Neural crest cell (in vitro differentiated cells): ENCODE data around the gene IGLON5. TPM values are rescaled to one million over a fixed set of nuclear protein-coding genes. Genes with fewer than 3 reads are reported as not detected.

ENCODE experiments used
- DNase-seq: peaks from one replicate; pipeline ENCODE4 v3.0.0; 2021; ENCODE audit warnings: low read depth, mixed read lengths, low spot score
- H3K27ac Mint-ChIP-seq: one replicate; pipeline ENCODE4 v1.8.0; 2021; ENCODE audit warnings: mild to moderate bottlenecking, mixed read lengths; ENCODE audit not compliant: unreplicated experiment
- H3K27me3 Mint-ChIP-seq: 2 replicates; pipeline ENCODE4 v1.8.0; 2021; ENCODE audit warnings: low read depth, mild to moderate bottlenecking, mixed read lengths
- H3K36me3 Mint-ChIP-seq: 2 replicates; pipeline ENCODE4 v1.8.0; 2021; ENCODE audit warnings: low read depth, mild to moderate bottlenecking, mixed read lengths
- H3K4me1 Mint-ChIP-seq: 2 replicates; pipeline ENCODE4 v1.8.0; 2021; ENCODE audit warnings: mixed read lengths
- H3K4me3 Mint-ChIP-seq: one replicate; pipeline ENCODE4 v1.8.0; 2021; ENCODE audit warnings: mild to moderate bottlenecking, mixed read lengths
- H3K9me3 Mint-ChIP-seq: 2 replicates; pipeline ENCODE4 v1.8.0; 2021; ENCODE audit warnings: mixed read lengths
- CTCF ChIP-seq: fragments of 200-600 bp; sonication (generic); conservative IDR thresholded peaks from 2 replicates; pipeline ENCODE4 v1.5.0; 2021; ENCODE audit warnings: antibody characterized with exemption, mild to moderate bottlenecking
- total RNA-seq: library from RNA; stranded (reverse); gene quantifications from 2 replicates; pipeline ENCODE4 v1.2.1, GENCODE V29; 2021

The IGLON5 gene
- total RNA-seq, 1 donor from 2014 or later, result 17.4 TPM

- H3K9me3 Mint-ChIP-seq, result peaks cover 4% of the 10 kb centered on the region
- TF ChIP-seq CTCF, result no peak
- peaks cover 13% of the 10 kb centered on the region for H3K4me1 Mint-ChIP-seq
- peaks cover 3% of the 10 kb centered on the region for H3K36me3 Mint-ChIP-seq
- no peak for DNase-seq
- H3K27me3 Mint-ChIP-seq, result peaks cover 26% of the 10 kb centered on the region
- no peak overlapping the region for H3K27ac Mint-ChIP-seq
- no peak overlapping the region for H3K4me3 Mint-ChIP-seq
Measured at GRCh38 chr19:51317376-51317775, 5.9 kb downstream of the IGLON5 start.

DNA sequence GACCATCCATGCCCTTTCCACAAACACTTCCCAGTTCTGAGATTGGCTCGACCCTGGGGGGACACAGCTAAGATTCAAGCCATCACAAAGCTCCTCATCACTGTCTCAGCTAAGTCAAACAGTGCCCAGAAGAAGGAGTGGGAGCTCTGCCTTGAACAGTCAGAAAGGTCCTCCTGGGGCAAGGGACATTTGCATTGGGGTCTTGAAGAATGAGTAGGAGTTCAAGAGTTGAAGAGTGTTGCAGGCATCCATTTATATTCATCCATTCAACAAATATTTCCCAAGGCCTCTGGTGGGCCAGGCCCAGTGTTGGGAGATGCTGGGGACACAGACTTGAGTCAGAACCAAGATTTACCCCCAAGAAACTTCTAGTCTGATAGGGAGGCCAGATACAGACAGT lies 6.5 kb downstream of the IGLON5 start:
- H3K4me3 Mint-ChIP-seq, result no peak overlapping the region
- no peak for DNase-seq
- peaks cover 11% of the 10 kb centered on the region for H3K4me1 Mint-ChIP-seq
- peaks cover 26% of the 10 kb centered on the region for H3K27me3 Mint-ChIP-seq
- no peak overlapping the region for H3K27ac Mint-ChIP-seq
- peaks cover 4% of the 10 kb centered on the region for H3K9me3 Mint-ChIP-seq
- peaks cover 3% of the 10 kb centered on the region for H3K36me3 Mint-ChIP-seq
- TF ChIP-seq CTCF, result no peak

GRCh38 chr19:51318687-51319648 lies 7.5 kb downstream of the IGLON5 start:
- H3K4me1 Mint-ChIP-seq, result peaks cover 6% of the 10 kb centered on the region
- peak overlapping the region; percentile 51 for H3K27ac Mint-ChIP-seq

DNA sequence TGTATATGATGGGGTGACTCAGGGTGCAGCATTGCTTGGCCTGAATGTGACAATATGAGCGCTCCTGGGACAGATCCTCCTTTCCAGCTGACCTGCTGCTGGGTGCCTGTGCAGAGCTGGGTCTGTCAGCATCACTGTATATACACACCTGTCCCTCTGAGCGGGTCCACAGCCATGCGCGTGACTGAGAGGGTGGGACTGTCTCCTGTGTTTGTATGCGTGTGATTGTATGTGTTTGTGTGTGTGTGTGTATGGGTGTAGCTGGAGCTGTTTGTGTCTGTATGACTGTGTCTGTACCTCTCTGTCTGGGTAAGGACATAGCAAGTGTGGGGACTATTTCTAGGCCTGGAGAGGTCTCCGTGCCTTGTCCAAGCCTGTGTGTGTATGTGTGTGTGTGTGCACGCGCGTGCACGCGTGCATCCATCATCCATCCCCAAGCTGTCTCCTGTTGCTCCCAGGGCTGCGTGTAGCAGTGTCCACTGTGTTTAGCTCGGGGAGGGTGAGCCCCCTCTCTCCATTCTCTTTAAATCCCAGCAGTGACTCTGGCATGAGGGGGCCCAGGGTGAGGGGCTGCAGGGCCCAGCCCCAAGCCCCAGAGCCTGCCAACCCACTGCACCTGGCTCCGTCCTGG lies 8.3 kb downstream of the IGLON5 start:
- Mint-ChIP-seq H3K27ac (no peak overlapping the region), H3K27me3 (peaks cover 15% of the 10 kb centered on the region), H3K4me3 (no peak overlapping the region), H3K4me1 (peaks cover 6% of the 10 kb centered on the region), H3K36me3 (peaks cover under 1% of the 10 kb centered on the region), H3K9me3 (peaks cover 2% of the 10 kb centered on the region)
- TF ChIP-seq CTCF, result no peak
- DNase-seq, result no peak

More at GRCh38 chr19:51318687-51319648, 7.5 kb downstream of the IGLON5 start:
- no peak for DNase-seq
- peaks cover 3% of the 10 kb centered on the region for H3K36me3 Mint-ChIP-seq
- H3K4me3 Mint-ChIP-seq, result no peak overlapping the region
- TF ChIP-seq CTCF, result no peak
- H3K9me3 Mint-ChIP-seq, result peaks cover 4% of the 10 kb centered on the region
- H3K27me3 Mint-ChIP-seq, result peaks cover 19% of the 10 kb centered on the region

DNA sequence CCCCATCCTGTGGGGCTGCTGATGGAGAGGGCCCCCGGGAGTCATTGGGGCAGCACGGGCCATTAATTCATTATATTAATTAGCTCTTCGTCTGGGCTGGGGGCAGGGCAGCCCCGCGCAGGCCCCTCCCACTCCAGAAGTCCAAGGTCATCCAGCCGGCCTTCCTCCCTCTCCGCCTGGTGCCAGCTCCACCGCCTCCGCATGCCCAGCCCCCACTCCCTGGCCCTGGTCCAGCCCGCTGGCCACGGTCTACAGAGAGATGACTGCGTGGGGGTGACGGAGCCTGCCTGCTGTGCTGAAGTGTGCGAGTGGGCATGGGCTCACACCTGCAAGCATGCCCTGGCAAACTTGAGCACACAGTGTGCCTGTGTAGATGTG lies 8.8 kb downstream of the IGLON5 start:
- H3K36me3 Mint-ChIP-seq, result no peaks in the 10 kb centered on the region
- no peak overlapping the region for H3K27ac Mint-ChIP-seq
- H3K4me3 Mint-ChIP-seq, result no peak overlapping the region
- no peak for DNase-seq
- peaks cover 14% of the 10 kb centered on the region for H3K27me3 Mint-ChIP-seq
- peaks cover 6% of the 10 kb centered on the region for H3K4me1 Mint-ChIP-seq
- no peaks in the 10 kb centered on the region for H3K9me3 Mint-ChIP-seq
- no peak for TF ChIP-seq CTCF
